ENCODE results near the gene TMEM132C. TPM values are rescaled to one million over a fixed set of nuclear protein-coding genes. Genes with fewer than 3 reads are reported as not detected.

TMEM132C gene
- total and polyA plus RNA-seq, 2 of the 8 experiments (the other 6 are each of a cell fraction or from before 2014, with no cell fraction given), result 0.23 to 0.76 TPM

DNA sequence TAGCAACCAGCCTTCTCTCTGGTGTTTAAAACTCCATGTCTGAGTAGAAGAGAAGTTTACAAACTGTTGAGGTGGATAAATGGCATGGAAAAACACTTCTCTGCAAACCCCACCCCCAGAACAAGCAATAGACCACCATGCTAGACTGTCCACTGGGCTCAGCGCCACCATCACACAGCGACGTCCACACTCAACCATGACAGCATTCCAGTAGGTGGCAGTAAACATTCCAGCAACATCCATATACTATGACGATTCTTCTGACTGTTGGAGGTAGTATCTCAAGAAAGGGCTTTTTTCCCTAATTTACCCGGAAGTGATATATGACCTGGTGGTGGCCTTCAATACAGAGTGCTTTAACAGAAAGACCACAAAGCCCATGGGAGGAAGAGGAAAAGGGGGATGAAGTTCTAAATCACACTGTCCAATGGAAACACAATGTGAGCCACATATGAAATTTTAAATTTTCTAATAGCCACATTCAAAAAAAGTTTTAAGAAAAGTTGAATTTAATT is 404.6 kb downstream of the TMEM132C start (continued):
- TF ChIP-seq HDAC2 (IDR thresholded peaks at IDR 0.05; ENCODE audit: borderline replicate concordance in 1 of 2, low read depth in 2 of 2, low read length in 2 of 2), result no peak
- TF ChIP-seq TAF1 (IDR thresholded peaks at IDR 0.05; ENCODE audit: low read depth, low read length), result no peak
- no peak for TF ChIP-seq CBX5 (IDR thresholded peaks at IDR 0.05; ENCODE audit: low read depth, low read length)
